ENCODE results near the gene LTA. TPM values are rescaled to one million over a fixed set of nuclear protein-coding genes. Genes with fewer than 3 reads are reported as not detected.

The LTA gene
- total RNA-seq = 10 to 100 TPM; 21.8 to 70.0 TPM

- peak; percentile 87 for DNase-seq
- peaks cover 24% of the 10 kb centered on the region for H3K27me3 Mint-ChIP-seq
- CTCF ChIA-PET = interaction anchor here (1.4 to 17.5 kb wide), 9 partner anchors 9 to 26 kb away, joined by 5 to 931 read pairs (median 93); partner anchors contain the start of genes ATP6V1G2, LST1, LTB and NCR3
- H3K27ac Mint-ChIP-seq = peak within 1 kb of the TSS; percentile 94
- H3K4me3 Mint-ChIP-seq = peak within 1 kb of the TSS; percentile 89
- peaks cover 92% of the 10 kb centered on the region for H3K4me1 Mint-ChIP-seq
- H3K36me3 Mint-ChIP-seq = peaks cover 22% of the 10 kb centered on the region
- peak; percentile 59 for ATAC-seq
- no peaks in the 10 kb centered on the region for H3K9me3 Mint-ChIP-seq (ENCODE audit: low read depth)
These were observed at the start of gene LTA for GRCh38 chr6:31572041-31572911. Gene LTA (plus strand): TSS chr6:31572289. CDS start chr6:31572743, 454 bp downstream.

DNA sequence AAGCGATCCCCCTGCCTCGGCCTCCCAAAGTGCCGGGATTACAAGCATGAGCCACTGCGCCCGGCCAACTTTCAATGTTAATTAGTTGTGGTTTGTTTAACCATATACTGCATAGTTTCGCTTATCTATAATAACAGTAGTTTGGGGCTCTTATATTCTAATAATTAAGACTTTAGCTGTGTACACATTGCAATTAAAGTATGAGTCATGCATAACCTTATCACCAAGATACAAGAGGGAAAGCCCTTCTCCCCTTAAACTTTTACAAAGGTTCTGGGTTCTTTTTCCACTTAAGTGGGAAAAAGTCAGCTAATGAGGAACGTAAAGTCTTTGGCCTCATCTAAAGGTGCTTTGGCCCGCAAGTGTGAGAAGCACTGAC lies 46.5 kb upstream of the LTA start:
- no peak for ATAC-seq
- H3K4me3 Mint-ChIP-seq = no peak overlapping the region

DNA sequence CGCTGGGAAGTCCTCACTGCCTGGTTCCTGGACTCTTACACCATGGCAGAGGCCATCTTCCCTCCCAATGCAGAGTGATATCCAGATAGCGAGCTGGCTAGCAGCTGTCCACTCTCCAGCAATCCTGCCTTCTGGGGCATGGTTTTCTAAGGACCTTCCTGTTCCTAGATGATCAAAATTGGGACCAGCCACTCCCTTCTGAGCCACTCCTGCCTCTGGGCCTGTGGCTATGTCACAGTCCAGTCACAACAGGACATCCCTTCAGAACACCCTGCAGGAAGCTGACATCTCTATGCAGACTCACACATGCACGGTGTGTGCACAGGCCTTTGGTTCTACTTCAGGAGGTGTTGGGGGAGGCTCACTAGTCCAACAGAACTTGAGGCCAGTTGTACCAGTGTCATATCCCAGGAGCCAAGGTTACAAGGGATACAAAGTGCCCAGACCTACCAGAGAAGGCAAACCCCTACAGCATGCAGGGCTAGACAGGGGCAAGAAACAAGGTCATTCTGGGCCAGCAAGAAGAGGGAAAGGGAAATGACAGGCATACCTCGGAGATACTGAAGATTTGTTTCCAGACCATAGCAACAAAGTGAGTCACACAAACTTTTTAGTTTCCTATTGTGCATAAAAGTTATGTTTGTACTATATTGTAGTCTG lies 46.0 kb upstream of the LTA start:
- DNase-seq (peak; percentile 36), ATAC-seq (peak; percentile 31)
- no peak overlapping the region for H3K4me3 Mint-ChIP-seq
- no peak overlapping the region for H3K27ac Mint-ChIP-seq
- CTCF ChIA-PET = no interaction called here
- H3K4me1 Mint-ChIP-seq = no peaks in the 10 kb centered on the region
- peaks cover 17% of the 10 kb centered on the region for H3K27me3 Mint-ChIP-seq
- peaks cover 12% of the 10 kb centered on the region for H3K36me3 Mint-ChIP-seq
- H3K9me3 Mint-ChIP-seq (ENCODE audit: low read depth) = no peaks in the 10 kb centered on the region

More for the DNA sequence above, 46.5 kb upstream of the LTA start:
- H3K27ac Mint-ChIP-seq = no peak overlapping the region
- H3K4me1 Mint-ChIP-seq = no peaks in the 10 kb centered on the region
- CTCF ChIA-PET = no interaction called here
- H3K36me3 Mint-ChIP-seq = peaks cover 7% of the 10 kb centered on the region
- no peak for DNase-seq
- peaks cover 22% of the 10 kb centered on the region for H3K27me3 Mint-ChIP-seq
- H3K9me3 Mint-ChIP-seq (ENCODE audit: low read depth) = no peaks in the 10 kb centered on the region

DNA sequence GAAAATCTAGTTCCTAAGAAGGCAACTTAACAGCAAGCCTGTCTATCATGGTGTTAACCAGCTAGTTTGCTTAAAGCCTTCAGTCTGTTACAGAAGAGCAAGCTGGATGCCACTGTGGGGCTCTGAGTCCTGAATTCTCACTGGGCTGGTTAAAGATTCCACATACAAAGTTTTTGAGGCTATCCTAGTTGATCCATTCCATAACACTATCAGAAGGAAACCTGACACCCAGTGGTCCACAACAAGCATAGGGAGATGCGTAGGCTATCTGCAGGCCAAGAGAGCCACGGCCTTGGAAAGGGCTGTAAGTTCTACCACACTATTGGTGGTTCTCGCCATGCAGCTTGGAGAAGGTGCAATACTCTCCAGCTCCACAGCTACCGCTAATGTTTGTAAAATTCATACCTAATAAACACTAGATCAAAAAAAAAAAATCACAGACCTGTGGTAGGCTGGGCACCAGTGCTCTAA lies 43.7 kb upstream of the LTA start:
- DNase-seq = no peak
- Mint-ChIP-seq H3K9me3 (ENCODE audit: low read depth) (no peaks in the 10 kb centered on the region), H3K4me3 (no peak overlapping the region), H3K27ac (no peak overlapping the region), H3K4me1 (peaks cover 4% of the 10 kb centered on the region), H3K27me3 (no peaks in the 10 kb centered on the region), H3K36me3 (peaks cover 30% of the 10 kb centered on the region)
- ATAC-seq = peak; percentile 32
- CTCF ChIA-PET = interaction anchor here (0.7 to 1.5 kb wide), 2 partner anchors 13 to 48 kb away, joined by 3 to 5 read pairs; partner anchors contain the start of gene DDX39B

GRCh38 chr6:31528821-31529328 lies 43.2 kb upstream of the LTA start, which contains the start of gene MCCD1:
Gene MCCD1 (plus strand): TSS chr6:31528962. CDS start chr6:31529015, 53 bp downstream.
- no peaks in the 10 kb centered on the region for H3K9me3 Mint-ChIP-seq (ENCODE audit: low read depth)
- no peak within 1 kb of the TSS for H3K27ac Mint-ChIP-seq

GRCh38 chr6:31529329-31530150 lies 42.5 kb upstream of the LTA start:
- CTCF ChIA-PET = no interaction called here
- Mint-ChIP-seq H3K27me3 (no peaks in the 10 kb centered on the region), H3K27ac (no peak overlapping the region), H3K4me3 (no peak overlapping the region), H3K9me3 (ENCODE audit: low read depth) (no peaks in the 10 kb centered on the region), H3K4me1 (peaks cover 11% of the 10 kb centered on the region), H3K36me3 (peaks cover 40% of the 10 kb centered on the region)
- DNase-seq = no peak
- ATAC-seq = no peak

More at GRCh38 chr6:31528821-31529328, 43.2 kb upstream of the LTA start, which contains the start of gene MCCD1:
- Mint-ChIP-seq H3K4me1 (peaks cover 8% of the 10 kb centered on the region), H3K27me3 (no peaks in the 10 kb centered on the region), H3K36me3 (peaks cover 35% of the 10 kb centered on the region), H3K4me3 (no peak within 1 kb of the TSS)
- CTCF ChIA-PET = interaction anchor here (1.5 kb wide), 1 partner anchor 12 kb away, joined by 5 read pairs; the partner anchor contains the start of gene DDX39B
- no peak for DNase-seq
- peak; percentile 19 for ATAC-seq

DNA sequence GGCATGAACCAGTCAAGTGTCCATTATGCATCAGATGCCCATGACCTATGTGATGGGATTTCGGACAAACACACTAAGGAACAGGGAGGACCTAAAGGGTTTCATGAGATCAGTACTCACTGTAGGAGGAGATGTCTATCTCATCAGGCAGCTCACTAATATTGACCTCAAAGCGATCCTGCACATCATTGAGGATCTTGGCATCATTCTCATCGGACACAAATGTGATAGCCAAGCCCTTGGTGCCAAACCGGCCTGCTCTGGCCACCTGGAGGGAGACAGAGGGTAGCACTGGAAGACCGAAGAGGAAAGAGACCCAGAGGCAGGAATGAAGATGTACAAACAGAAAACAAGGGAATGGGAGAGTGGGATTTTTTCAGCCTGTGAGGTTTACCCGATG lies 41.4 kb upstream of the LTA start:
- Mint-ChIP-seq H3K27ac (no peak overlapping the region), H3K4me1 (peaks cover 19% of the 10 kb centered on the region), H3K36me3 (peaks cover 50% of the 10 kb centered on the region), H3K9me3 (ENCODE audit: low read depth) (no peaks in the 10 kb centered on the region), H3K4me3 (no peak overlapping the region), H3K27me3 (no peaks in the 10 kb centered on the region)
- CTCF ChIA-PET = no interaction called here
- no peak for ATAC-seq
- DNase-seq = no peak

GRCh38 chr6:31531162-31531561 lies 40.9 kb upstream of the LTA start:
- Mint-ChIP-seq H3K4me1 (peaks cover 24% of the 10 kb centered on the region), H3K9me3 (ENCODE audit: low read depth) (no peaks in the 10 kb centered on the region), H3K4me3 (no peak overlapping the region), H3K27ac (no peak overlapping the region), H3K27me3 (no peaks in the 10 kb centered on the region), H3K36me3 (peaks cover 55% of the 10 kb centered on the region)
- ATAC-seq (no peak), DNase-seq (no peak)
- CTCF ChIA-PET = interaction anchor here (1.0 to 1.1 kb wide), 2 partner anchors 10 to 72 kb away, joined by 3 to 5 read pairs; partner anchors contain the start of gene DDX39B

GRCh38 chr6:31531771-31532643 lies 40.1 kb upstream of the LTA start:
- H3K4me3 Mint-ChIP-seq = no peak overlapping the region
- H3K27ac Mint-ChIP-seq = no peak overlapping the region
- H3K4me1 Mint-ChIP-seq = peaks cover 31% of the 10 kb centered on the region
- H3K9me3 Mint-ChIP-seq (ENCODE audit: low read depth) = no peaks in the 10 kb centered on the region
- H3K36me3 Mint-ChIP-seq = peaks cover 62% of the 10 kb centered on the region
- CTCF ChIA-PET = interaction anchor here (1.0 to 1.1 kb wide), 3 partner anchors 9 to 71 kb away, joined by 3 to 5 read pairs (median 3); partner anchors contain the start of gene DDX39B
- DNase-seq (no peak), ATAC-seq (no peak)
- H3K27me3 Mint-ChIP-seq = no peaks in the 10 kb centered on the region

DNA sequence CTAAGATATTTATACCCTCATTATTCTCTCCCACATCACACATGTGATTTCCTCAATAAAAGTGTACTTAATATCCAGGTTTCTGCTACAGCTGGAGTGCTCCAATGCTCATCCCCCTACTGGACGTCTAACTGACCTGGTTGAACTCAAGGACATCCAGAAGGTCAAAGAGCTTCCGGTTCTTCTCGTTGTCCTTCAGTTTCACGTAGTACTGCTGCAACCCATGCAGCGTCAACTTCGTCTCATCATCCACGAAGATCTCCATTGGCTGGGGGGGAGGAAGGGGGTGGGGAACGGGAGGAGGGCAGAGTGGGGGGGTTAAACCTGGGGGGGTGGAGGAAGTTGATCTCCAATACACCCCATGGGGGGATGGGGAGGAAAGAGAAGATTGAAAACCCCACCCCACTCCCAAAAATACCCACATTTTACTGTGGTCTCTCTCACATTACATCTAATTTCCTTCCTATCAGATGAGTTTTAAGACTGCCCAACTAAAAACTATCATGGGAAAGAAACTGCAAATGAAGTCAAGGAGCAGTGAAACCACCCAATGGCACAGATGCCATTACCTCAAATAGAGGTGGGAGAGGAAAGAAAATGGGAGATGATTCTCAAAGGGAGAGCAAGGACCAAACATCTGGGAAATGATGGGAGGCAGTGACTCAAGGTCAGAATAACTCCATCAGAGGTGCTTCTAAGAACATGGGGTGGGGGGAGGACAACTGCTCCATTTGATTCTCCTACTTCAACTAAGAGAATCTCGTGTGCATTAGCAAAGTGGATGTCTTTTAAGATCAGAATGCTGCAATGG lies 39.2 kb upstream of the LTA start:
- Mint-ChIP-seq H3K4me3 (no peak overlapping the region), H3K27me3 (no peaks in the 10 kb centered on the region), H3K9me3 (ENCODE audit: low read depth) (no peaks in the 10 kb centered on the region), H3K4me1 (peaks cover 35% of the 10 kb centered on the region), H3K27ac (peak overlapping the region; percentile 33), H3K36me3 (peaks cover 67% of the 10 kb centered on the region)
- DNase-seq (no peak), ATAC-seq (no peak)
- CTCF ChIA-PET = interaction anchor here (1.1 kb wide), 1 partner anchor 38 kb away, joined by 3 read pairs; no protein-coding TSS in a partner anchor

- DNase-seq (no peak), ATAC-seq (no peak)
- H3K36me3 Mint-ChIP-seq = peaks cover 71% of the 10 kb centered on the region
- no peaks in the 10 kb centered on the region for H3K9me3 Mint-ChIP-seq (ENCODE audit: low read depth)
- H3K4me1 Mint-ChIP-seq = peaks cover 39% of the 10 kb centered on the region
- CTCF ChIA-PET = no interaction called here
- no peak overlapping the region for H3K4me3 Mint-ChIP-seq
- H3K27ac Mint-ChIP-seq = peak overlapping the region; percentile 42
- H3K27me3 Mint-ChIP-seq = no peaks in the 10 kb centered on the region
These were observed 38.6 kb upstream of the LTA start for GRCh38 chr6:31533455-31533841.
